Measurements from ENCODE around the gene NPPC.

Gene NPPC

GRCh38 chr2:231926761-231927565, 767 bp upstream of the NPPC start:
- Histone ChIP-seq H3K4me2 (ENCODE audit: low read length) (peak overlapping the region; percentile 83), H2AFZ (ENCODE audit: insufficient read depth, low read length, poor library complexity) (no peak overlapping the region), H3K9me3 (ENCODE audit: insufficient read depth, low read depth, low read length) (peaks cover 3% of the 10 kb centered on the region), H3K4me3 (ENCODE audit: low read depth, low read length) (peak overlapping the region; percentile 8), H3K18ac (ENCODE audit: low read length) (no peak overlapping the region), H2BK120ac (ENCODE audit: insufficient read depth, low read length, poor library complexity) (no peak overlapping the region), H3K79me2 (ENCODE audit: control insufficient read depth, insufficient read depth, low read length, poor library complexity) (no peaks in the 10 kb centered on the region), H3K4ac (ENCODE audit: low read depth, low read length) (no peak overlapping the region), H4K12ac (ENCODE audit: low read depth, low read length) (no peak overlapping the region), H2AK5ac (ENCODE audit: low read length) (no peak overlapping the region), H3K14ac (ENCODE audit: low read length) (no peak overlapping the region), H3K9ac (ENCODE audit: low read length) (no peak overlapping the region), H4K8ac (ENCODE audit: low read depth, low read length) (no peak overlapping the region), H3K36me3 (ENCODE audit: control insufficient read depth in 1 of 2, insufficient read depth in 2 of 2, low read length in 2 of 2) (no peaks in the 10 kb centered on the region), H4K91ac (ENCODE audit: low read depth, low read length) (no peak overlapping the region), H3K4me1 (ENCODE audit: control insufficient read depth in 1 of 2, insufficient read depth in 2 of 2, low read length in 2 of 2) (peaks cover 11 to 18% of the 10 kb centered on the region in 2 experiments), H2BK5ac (ENCODE audit: low read depth, low read length, poor library complexity) (no peak overlapping the region), H3K79me1 (ENCODE audit: low read length) (no peaks in the 10 kb centered on the region), H2BK12ac (ENCODE audit: low read length) (no peak overlapping the region), H3K27me3 (ENCODE audit: insufficient read depth, low read length) (peaks cover 44% of the 10 kb centered on the region), H3K23ac (ENCODE audit: low read length) (no peak overlapping the region), H3K27ac (ENCODE audit: low read depth, low read length) (no peak overlapping the region)
- DNase-seq: no peak
- WGBS (ENCODE audit: extremely low coverage, insufficient coverage, insufficient read length): no CpG with 5 or more reads among the region's 51 CpGs

- peak overlapping the region; percentile 61 for H3K4me3 ChIP-seq (ENCODE audit: low read depth, low read length)
- H2BK5ac ChIP-seq (ENCODE audit: low read depth, low read length, poor library complexity): no peak overlapping the region
- peaks cover 11 to 18% of the 10 kb centered on the region in 2 experiments for H3K4me1 ChIP-seq (ENCODE audit: control insufficient read depth in 1 of 2, insufficient read depth in 2 of 2, low read length in 2 of 2)
- no peak overlapping the region for H2BK12ac ChIP-seq (ENCODE audit: low read length)
- H3K9ac ChIP-seq (ENCODE audit: low read length): no peak overlapping the region
- peaks cover 39% of the 10 kb centered on the region for H3K27me3 ChIP-seq (ENCODE audit: insufficient read depth, low read length)
- H3K79me1 ChIP-seq (ENCODE audit: low read length): no peaks in the 10 kb centered on the region
- no peaks in the 10 kb centered on the region for H3K36me3 ChIP-seq (ENCODE audit: control insufficient read depth in 1 of 2, insufficient read depth in 2 of 2, low read length in 2 of 2)
- no peak overlapping the region for H4K91ac ChIP-seq (ENCODE audit: low read depth, low read length)
- H3K14ac ChIP-seq (ENCODE audit: low read length): no peak overlapping the region
- no peak overlapping the region for H2AK5ac ChIP-seq (ENCODE audit: low read length)
- H3K18ac ChIP-seq (ENCODE audit: low read length): no peak overlapping the region
- H3K23ac ChIP-seq (ENCODE audit: low read length): no peak overlapping the region
- peak overlapping the region; percentile 83 for H3K4me2 ChIP-seq (ENCODE audit: low read length)
- no peaks in the 10 kb centered on the region for H3K79me2 ChIP-seq (ENCODE audit: control insufficient read depth, insufficient read depth, low read length, poor library complexity)
- no peak overlapping the region for H4K8ac ChIP-seq (ENCODE audit: low read depth, low read length)
- H3K9me3 ChIP-seq (ENCODE audit: insufficient read depth, low read depth, low read length): peaks cover 3% of the 10 kb centered on the region
- peak overlapping the region; percentile 0 for H2AFZ ChIP-seq (ENCODE audit: insufficient read depth, low read length, poor library complexity)
- DNase-seq: peak; percentile 83 to 91
- no peak overlapping the region for H4K12ac ChIP-seq (ENCODE audit: low read depth, low read length)
- no peak overlapping the region for H3K4ac ChIP-seq (ENCODE audit: low read depth, low read length)
- H2BK120ac ChIP-seq (ENCODE audit: insufficient read depth, low read length, poor library complexity): no peak overlapping the region
- WGBS (ENCODE audit: extremely low coverage, insufficient coverage, insufficient read length): no CpG with 5 or more reads among the region's 96 CpGs
- H3K27ac ChIP-seq (ENCODE audit: low read depth, low read length): no peak overlapping the region
These were observed 655 bp downstream of the NPPC start for GRCh38 chr2:231925303-231926179.

GRCh38 chr2:231924889-231925275, 1.3 kb downstream of the NPPC start:
- no peak overlapping the region for H2BK12ac ChIP-seq (ENCODE audit: low read length)
- no peak overlapping the region for H4K12ac ChIP-seq (ENCODE audit: low read depth, low read length)
- no peak overlapping the region for H3K18ac ChIP-seq (ENCODE audit: low read length)

GRCh38 chr2:231923951-231924888, 2.0 kb downstream of the NPPC start:
- H3K79me1 ChIP-seq (ENCODE audit: low read length): no peaks in the 10 kb centered on the region
- DNase-seq: no peak
- H3K9ac ChIP-seq (ENCODE audit: low read length): no peak overlapping the region
- peaks cover 11 to 18% of the 10 kb centered on the region in 2 experiments for H3K4me1 ChIP-seq (ENCODE audit: control insufficient read depth in 1 of 2, insufficient read depth in 2 of 2, low read length in 2 of 2)
- peaks cover 37% of the 10 kb centered on the region for H3K27me3 ChIP-seq (ENCODE audit: insufficient read depth, low read length)
- H4K8ac ChIP-seq (ENCODE audit: low read depth, low read length): no peak overlapping the region
- H3K79me2 ChIP-seq (ENCODE audit: control insufficient read depth, insufficient read depth, low read length, poor library complexity): no peaks in the 10 kb centered on the region
- H3K23ac ChIP-seq (ENCODE audit: low read length): no peak overlapping the region
- H2BK12ac ChIP-seq (ENCODE audit: low read length): no peak overlapping the region
- H3K4ac ChIP-seq (ENCODE audit: low read depth, low read length): no peak overlapping the region
- H2BK5ac ChIP-seq (ENCODE audit: low read depth, low read length, poor library complexity): no peak overlapping the region
- H3K14ac ChIP-seq (ENCODE audit: low read length): no peak overlapping the region
- H3K9me3 ChIP-seq (ENCODE audit: insufficient read depth, low read depth, low read length): peaks cover 3% of the 10 kb centered on the region
- H3K27ac ChIP-seq (ENCODE audit: low read depth, low read length): no peak overlapping the region
- H3K4me3 ChIP-seq (ENCODE audit: low read depth, low read length): no peak overlapping the region
- H2AK5ac ChIP-seq (ENCODE audit: low read length): no peak overlapping the region
- H3K4me2 ChIP-seq (ENCODE audit: low read length): no peak overlapping the region
- no CpG with 5 or more reads among the region's 24 CpGs for WGBS (ENCODE audit: extremely low coverage, insufficient coverage, insufficient read length)
- H4K91ac ChIP-seq (ENCODE audit: low read depth, low read length): no peak overlapping the region
- no peaks in the 10 kb centered on the region for H3K36me3 ChIP-seq (ENCODE audit: control insufficient read depth in 1 of 2, insufficient read depth in 2 of 2, low read length in 2 of 2)
- no peak overlapping the region for H2BK120ac ChIP-seq (ENCODE audit: insufficient read depth, low read length, poor library complexity)
- H3K18ac ChIP-seq (ENCODE audit: low read length): no peak overlapping the region
- no peak overlapping the region for H2AFZ ChIP-seq (ENCODE audit: insufficient read depth, low read length, poor library complexity)
- no peak overlapping the region for H4K12ac ChIP-seq (ENCODE audit: low read depth, low read length)

More at GRCh38 chr2:231924889-231925275, 1.3 kb downstream of the NPPC start:
- Histone ChIP-seq H3K9ac (ENCODE audit: low read length) (no peak overlapping the region), H3K27ac (ENCODE audit: low read depth, low read length) (no peak overlapping the region), H4K8ac (ENCODE audit: low read depth, low read length) (no peak overlapping the region), H3K14ac (ENCODE audit: low read length) (no peak overlapping the region), H3K4me1 (ENCODE audit: control insufficient read depth in 1 of 2, insufficient read depth in 2 of 2, low read length in 2 of 2) (peaks cover 11 to 18% of the 10 kb centered on the region in 2 experiments), H2AFZ (ENCODE audit: insufficient read depth, low read length, poor library complexity) (no peak overlapping the region), H3K79me2 (ENCODE audit: control insufficient read depth, insufficient read depth, low read length, poor library complexity) (no peaks in the 10 kb centered on the region), H2AK5ac (ENCODE audit: low read length) (no peak overlapping the region), H3K36me3 (ENCODE audit: control insufficient read depth in 1 of 2, insufficient read depth in 2 of 2, low read length in 2 of 2) (no peaks in the 10 kb centered on the region), H3K27me3 (ENCODE audit: insufficient read depth, low read length) (peaks cover 37% of the 10 kb centered on the region), H4K91ac (ENCODE audit: low read depth, low read length) (no peak overlapping the region), H3K9me3 (ENCODE audit: insufficient read depth, low read depth, low read length) (peaks cover 3% of the 10 kb centered on the region), H3K4me3 (ENCODE audit: low read depth, low read length) (no peak overlapping the region), H3K79me1 (ENCODE audit: low read length) (no peaks in the 10 kb centered on the region), H3K4ac (ENCODE audit: low read depth, low read length) (no peak overlapping the region), H2BK5ac (ENCODE audit: low read depth, low read length, poor library complexity) (no peak overlapping the region), H2BK120ac (ENCODE audit: insufficient read depth, low read length, poor library complexity) (no peak overlapping the region), H3K4me2 (ENCODE audit: low read length) (no peak overlapping the region), H3K23ac (ENCODE audit: low read length) (no peak overlapping the region)
- no CpG with 5 or more reads among the region's 8 CpGs for WGBS (ENCODE audit: extremely low coverage, insufficient coverage, insufficient read length)
- no peak for DNase-seq

All from trophoblast cell (in vitro differentiated cells and primary cell).